Measurements from ENCODE around the gene SSTR1. TPM values are rescaled to one million over a fixed set of nuclear protein-coding genes. Genes with fewer than 3 reads are reported as not detected.

The SSTR1 gene
- total and polyA plus RNA-seq, 2 donors (not counting 3 experiments of a cell fraction or from before 2014, with no cell fraction given): 1.4 to 1.9 TPM

DNA sequence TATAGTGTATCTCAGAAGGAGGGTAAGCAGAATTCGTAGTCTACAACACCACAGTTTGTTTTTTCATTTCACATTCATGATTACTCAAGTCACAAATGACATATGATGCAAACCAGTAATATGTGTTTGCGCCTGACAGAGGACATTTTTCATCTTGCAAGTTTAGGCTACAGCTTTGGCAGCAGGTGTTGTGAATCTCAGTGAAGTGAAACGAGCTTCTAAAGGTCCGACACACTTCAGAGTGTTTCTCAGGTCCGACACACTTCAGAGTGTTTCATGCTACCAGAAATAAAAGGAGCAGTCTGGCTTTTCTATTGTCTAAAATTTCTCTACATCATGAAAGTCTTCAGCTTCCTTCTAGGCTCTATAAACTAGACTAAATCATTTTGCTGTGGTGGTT is 25.5 kb downstream of the SSTR1 start:
- dilution Hi-C loops (cut with MboI; ENCODE audit: extremely low pct_ligation_motif_present, low sequenced_read_pairs) (no loop called here), intact Hi-C loops (cut with micrococcal nuclease) (no loop called here)
- no peaks in the 10 kb centered on the region for H3K27me3 ChIP-seq (ENCODE audit: control insufficient read depth in 2 of 2, insufficient read depth in 2 of 2, low read length in 2 of 2)
- TF ChIP-seq JUN (IDR thresholded peaks at IDR 0.05; ENCODE audit: borderline replicate concordance, insufficient read depth, insufficient read length, low read depth): no peak
- TF ChIP-seq FOS (IDR thresholded peaks at IDR 0.05; ENCODE audit: borderline replicate concordance, insufficient read depth, low read length): no peak
- no peak for TF ChIP-seq POLR2AphosphoS5 (IDR thresholded peaks at IDR 0.05; ENCODE audit: insufficient read depth, low read depth, low read length)
- TF ChIP-seq POLR2A (IDR thresholded peaks at IDR 0.05; ENCODE audit: low read depth, low read length): no peak
- TF ChIP-seq GATA2 (IDR thresholded peaks at IDR 0.05; ENCODE audit: insufficient read depth, insufficient read length, low read depth, low read length): no peak
- TF ChIP-seq MYC (IDR thresholded peaks at IDR 0.05; ENCODE audit: low read depth, low read length): no peak
- TF ChIP-seq, protein P1, sequence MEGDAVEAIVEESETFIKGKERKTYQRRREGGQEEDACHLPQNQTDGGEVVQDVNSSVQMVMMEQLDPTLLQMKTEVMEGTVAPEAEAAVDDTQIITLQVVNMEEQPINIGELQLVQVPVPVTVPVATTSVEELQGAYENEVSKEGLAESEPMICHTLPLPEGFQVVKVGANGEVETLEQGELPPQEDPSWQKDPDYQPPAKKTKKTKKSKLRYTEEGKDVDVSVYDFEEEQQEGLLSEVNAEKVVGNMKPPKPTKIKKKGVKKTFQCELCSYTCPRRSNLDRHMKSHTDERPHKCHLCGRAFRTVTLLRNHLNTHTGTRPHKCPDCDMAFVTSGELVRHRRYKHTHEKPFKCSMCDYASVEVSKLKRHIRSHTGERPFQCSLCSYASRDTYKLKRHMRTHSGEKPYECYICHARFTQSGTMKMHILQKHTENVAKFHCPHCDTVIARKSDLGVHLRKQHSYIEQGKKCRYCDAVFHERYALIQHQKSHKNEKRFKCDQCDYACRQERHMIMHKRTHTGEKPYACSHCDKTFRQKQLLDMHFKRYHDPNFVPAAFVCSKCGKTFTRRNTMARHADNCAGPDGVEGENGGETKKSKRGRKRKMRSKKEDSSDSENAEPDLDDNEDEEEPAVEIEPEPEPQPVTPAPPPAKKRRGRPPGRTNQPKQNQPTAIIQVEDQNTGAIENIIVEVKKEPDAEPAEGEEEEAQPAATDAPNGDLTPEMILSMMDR (IDR thresholded peaks at IDR 0.05; ENCODE audit: extremely low read depth in 1 of 2, insufficient read depth in 1 of 2, low read depth in 1 of 2, low read length in 2 of 2): no peak
- H4K20me1 ChIP-seq (replicated peaks; ENCODE audit: control insufficient read depth, extremely low read depth, insufficient read depth, low read length): no peaks in the 10 kb centered on the region
- H3K4me3 ChIP-seq (replicated peaks in 1 of 3; ENCODE audit: insufficient read depth in 1 of 3, low read depth in 1 of 3, low read length in 3 of 3): no peak overlapping the region
- no peaks in the 10 kb centered on the region for H3K9me3 ChIP-seq (replicated peaks; ENCODE audit: control insufficient read depth, insufficient read depth, low read length)
- no peak overlapping the region for H3K27ac ChIP-seq (ENCODE audit: insufficient read depth, low read depth, low read length)
- H3K36me3 ChIP-seq (ENCODE audit: control insufficient read depth in 2 of 2, extremely low read depth in 1 of 2, insufficient read depth in 2 of 2, low read length in 2 of 2): no peaks in the 10 kb centered on the region
- H3K9me1 ChIP-seq (replicated peaks; ENCODE audit: control insufficient read depth, extremely low read depth, insufficient read depth, low read length): no peaks in the 10 kb centered on the region
- no peaks in the 10 kb centered on the region for H3K79me2 ChIP-seq (ENCODE audit: control insufficient read depth, insufficient read depth, low read length)
- BruUV-seq (replicated peaks): no TSS peak
- FAIRE-seq: no peak
- no peak for DNase-seq (ENCODE audit: low read depth, low spot score)
- no peak overlapping the region for H2AFZ ChIP-seq (ENCODE audit: low read depth, low read length)
- POLR2A ChIA-PET: no interaction called here
- no peak overlapping the region for H3K9ac ChIP-seq (replicated peaks; ENCODE audit: extremely low read depth, insufficient read depth, low read length)
- CTCF ChIA-PET: interaction anchor here (2.4 kb wide), 1 partner anchor 11 kb away, joined by 5 read pairs; no protein-coding TSS in a partner anchor
- H3K4me1 ChIP-seq (ENCODE audit: control insufficient read depth, extremely low read depth, insufficient read depth, low read length): no peaks in the 10 kb centered on the region
- H3K4me2 ChIP-seq (ENCODE audit: insufficient read depth, low read length): no peak overlapping the region
